GM18505 (cell line): Measurements from ENCODE around the gene EXD3.

ENCODE experiments used
- ATAC-seq: cut with Tn5 transposase; IDR thresholded peaks from one replicate; pipeline ENCODE4 v1.9.1; 2021; ENCODE audit not compliant: unreplicated experiment
- POLR2A ChIP-seq: IDR thresholded peaks from 4 replicates; pipeline ENCODE4 v1.6.1; 2011; ENCODE audit warnings: borderline replicate concordance; ENCODE audit not compliant: insufficient read depth, insufficient read length; ENCODE audit errors: extremely low read depth

Gene EXD3

GRCh38 chr9:137317021-137317717, 105.8 kb downstream of the EXD3 start:
- no peak for ATAC-seq
- TF ChIP-seq POLR2A = no peak

- ATAC-seq = no peak
- TF ChIP-seq POLR2A = no peak
Measured at GRCh38 chr9:137316012-137316981, 106.7 kb downstream of the EXD3 start.

GRCh38 chr9:137315581-137316011, 107.4 kb downstream of the EXD3 start:
- ATAC-seq = no peak
- no peak for TF ChIP-seq POLR2A

- TF ChIP-seq POLR2A = no peak
- no peak for ATAC-seq
Measured at GRCh38 chr9:137314561-137315560, 108.1 kb downstream of the EXD3 start.

GRCh38 chr9:137313956-137314560, 108.9 kb downstream of the EXD3 start:
- ATAC-seq = no peak
- TF ChIP-seq POLR2A = no peak

DNA sequence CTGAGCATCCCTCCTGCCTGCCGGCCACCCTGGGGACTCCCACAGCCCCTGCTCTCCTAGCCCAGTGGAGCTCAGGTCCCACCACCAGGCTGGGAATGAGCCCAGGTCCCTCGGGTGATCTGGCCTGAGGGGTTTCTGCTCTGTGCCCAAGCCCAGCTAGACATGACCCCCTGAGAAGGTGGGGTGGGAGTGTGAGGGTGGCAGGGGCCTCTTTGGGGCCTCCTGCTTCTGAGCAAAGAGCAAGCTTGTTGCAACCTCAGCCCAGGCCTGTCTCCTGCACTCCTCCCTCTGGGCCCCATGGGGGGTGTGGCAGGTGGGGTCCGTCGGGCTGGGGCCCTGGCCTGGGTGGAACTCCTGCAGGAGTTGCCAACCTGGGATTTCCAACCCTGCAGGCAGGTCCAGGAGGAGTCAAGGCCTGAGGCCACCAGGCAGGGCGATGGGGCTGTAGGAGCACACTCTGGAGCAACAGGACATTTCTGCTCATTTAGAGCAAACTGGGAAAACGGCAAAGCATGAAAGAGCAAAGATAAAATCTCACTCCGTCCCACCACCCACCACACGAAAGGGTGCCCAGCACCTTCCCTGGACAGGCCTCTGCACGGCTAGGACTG, 109.5 kb downstream of the EXD3 start:
- no peak for TF ChIP-seq POLR2A
- no peak for ATAC-seq

GRCh38 chr9:137312852-137313325, 110.1 kb downstream of the EXD3 start:
- TF ChIP-seq POLR2A = no peak
- ATAC-seq = no peak

DNA sequence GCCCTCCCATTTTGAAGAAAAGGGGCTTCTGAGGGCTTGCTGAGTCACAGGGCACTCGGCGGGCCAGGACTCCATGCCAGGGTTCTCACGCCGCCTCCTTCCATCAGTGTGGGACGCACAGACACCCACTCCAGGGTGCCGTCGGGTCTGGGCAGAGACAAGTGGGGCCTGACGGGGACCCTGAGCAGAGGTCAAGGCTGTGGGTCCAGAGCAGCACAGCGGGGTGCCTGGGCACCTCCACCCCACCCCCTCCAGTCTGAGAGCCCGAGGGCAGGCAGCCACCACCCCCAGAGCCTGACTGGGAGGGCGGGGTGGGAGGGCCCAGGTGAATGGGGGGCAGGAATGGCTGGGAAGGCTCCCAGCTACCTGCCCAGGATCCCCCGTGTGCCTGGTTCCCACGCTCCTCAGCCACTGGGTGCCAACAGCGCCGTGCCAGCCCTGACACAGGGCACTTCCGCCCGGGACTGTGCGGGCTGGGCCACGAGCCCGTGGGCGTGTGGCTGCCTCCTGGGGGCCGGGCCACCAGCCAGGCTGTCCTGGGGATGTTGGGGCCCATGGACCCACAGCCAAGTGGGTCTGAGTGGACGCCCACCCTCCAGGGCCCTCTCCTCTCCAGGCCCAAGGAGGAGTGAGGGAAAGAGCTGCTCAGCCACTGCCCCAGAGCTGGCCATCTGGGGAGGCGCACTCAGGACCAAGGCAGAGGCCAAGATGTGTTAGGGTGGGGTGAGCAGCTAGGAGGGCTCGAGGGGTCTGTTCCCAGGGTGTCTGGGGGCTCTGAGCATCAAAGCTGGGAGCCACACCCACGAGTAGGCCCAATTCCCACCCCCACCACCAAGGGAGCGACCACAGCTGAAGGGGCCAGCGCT, 110.7 kb downstream of the EXD3 start:
- no peak for ATAC-seq
- no peak for TF ChIP-seq POLR2A

DNA sequence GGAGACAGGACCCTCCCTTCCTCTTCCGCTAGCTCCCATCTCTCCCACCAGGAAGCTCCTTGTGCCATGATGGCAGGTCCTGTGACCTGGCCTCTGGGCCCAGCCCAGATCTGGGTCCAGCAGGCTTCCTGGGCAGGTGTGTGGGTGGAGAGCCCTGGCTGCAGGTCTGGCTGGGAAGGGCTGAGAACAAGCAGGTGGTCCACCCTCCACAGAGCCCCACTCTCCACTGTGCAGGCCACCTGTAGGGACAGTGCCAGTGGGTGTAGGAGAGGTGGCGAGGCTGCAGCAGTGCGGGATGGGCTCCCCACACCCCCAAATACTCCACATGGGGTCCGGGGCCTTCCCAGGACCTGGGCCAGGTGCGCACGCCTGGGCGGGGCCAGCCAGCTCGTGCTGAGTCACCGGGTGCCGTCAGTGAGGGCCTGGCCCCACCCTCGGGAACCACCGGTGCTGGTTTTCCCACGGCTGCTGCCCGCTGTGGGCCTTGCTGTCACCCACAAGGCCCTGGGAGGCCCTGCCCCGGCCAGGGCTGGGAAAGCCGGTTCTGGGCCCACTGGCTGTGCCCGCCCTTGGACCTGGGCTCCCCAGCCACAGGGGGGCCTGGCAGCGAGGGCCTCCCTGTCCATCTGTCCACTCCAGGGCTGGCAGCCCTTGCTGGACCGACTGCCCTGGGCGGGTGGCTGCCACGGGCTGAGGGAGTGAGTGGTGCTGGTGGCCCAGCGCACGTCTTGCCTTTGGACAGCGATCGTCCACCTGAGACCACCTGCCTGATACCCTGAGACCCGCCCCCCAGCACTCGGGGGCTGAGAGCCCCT, 111.6 kb downstream of the EXD3 start:
- no peak for ATAC-seq
- no peak for TF ChIP-seq POLR2A
